GM13977 (cell line): ENCODE measurements around the gene DSC3.

Experiments
- DNase-seq: peaks from one replicate; pipeline ENCODE4 v3.0.0; 2012; ENCODE audit warnings: low spot score
- CTCF ChIP-seq: IDR thresholded peaks from 2 replicates; pipeline ENCODE4 v1.5.1; 2012; ENCODE audit warnings: mild to moderate bottlenecking, control low read depth; ENCODE audit not compliant: insufficient read depth; ENCODE audit errors: extremely low read depth, missing control alignments
- in situ Hi-C: fragments of 300-500 bp; cut with MboI; formaldehyde crosslinking; loops from one replicate; pipeline ENCODE4 v1.12.0; 2022; ENCODE audit warnings: low sequenced_read_pairs, low pct_unique_long_range_greater_than_20kb, mixed read lengths, inconsistent platforms; ENCODE audit not compliant: unreplicated experiment

The DSC3 gene

GRCh38 chr18:31045599-31045998 is 3.1 kb upstream of the DSC3 start:
- no peak for TF ChIP-seq CTCF
- DNase-seq, result no peak
- in situ Hi-C loops, result no loop called here

DNA sequence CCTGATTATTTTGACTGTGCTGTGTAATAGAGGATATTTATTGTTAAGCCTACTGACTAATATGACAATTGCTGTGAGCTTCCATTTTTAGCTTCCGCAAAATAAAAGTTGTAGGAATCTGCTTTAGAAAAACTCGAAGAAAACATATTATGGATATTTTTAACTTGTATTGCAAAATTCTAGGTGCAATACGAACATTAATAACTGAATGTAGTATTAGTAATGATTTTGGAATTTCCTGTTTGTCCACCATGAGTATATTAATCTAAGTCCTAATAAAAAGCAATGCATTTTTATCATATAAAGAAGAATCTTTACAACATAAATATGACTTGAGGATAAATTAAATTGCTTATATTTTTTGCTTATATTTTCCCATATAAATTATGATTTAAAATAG is 2.4 kb upstream of the DSC3 start:
- no peak for TF ChIP-seq CTCF

DNA sequence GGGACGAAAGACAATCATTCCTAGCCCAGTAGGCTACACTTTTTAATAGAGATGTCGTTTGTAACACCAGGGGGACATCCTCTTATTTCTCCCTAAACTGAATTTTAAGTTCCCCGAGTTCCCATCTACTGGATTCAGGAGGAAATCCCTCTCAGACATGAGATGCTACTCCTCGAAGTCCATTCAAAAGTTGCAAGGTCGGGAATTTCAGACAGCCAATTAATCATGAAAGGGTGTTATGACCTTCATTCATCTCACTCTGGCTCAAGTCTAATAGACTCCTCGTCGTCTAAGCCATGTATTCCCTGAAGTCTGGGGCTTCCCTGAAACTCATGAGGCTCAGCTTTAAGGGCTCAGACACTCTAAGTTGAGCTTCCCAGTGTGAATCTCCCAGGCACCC is 1.2 kb upstream of the DSC3 start:
- TF ChIP-seq CTCF, result no peak
- DNase-seq, result no peak
- in situ Hi-C loops, result no loop called here

More for the DNA sequence above, 2.4 kb upstream of the DSC3 start:
- in situ Hi-C loops, result no loop called here
- no peak for DNase-seq

GRCh38 chr18:31042084-31042405 is 497 bp downstream of the DSC3 start:
- TF ChIP-seq CTCF, result no peak
- in situ Hi-C loops, result no loop called here

GRCh38 chr18:31041271-31042083 is 1.1 kb downstream of the DSC3 start:
- DNase-seq, result peak; percentile 51
- in situ Hi-C loops, result no loop called here
- TF ChIP-seq CTCF, result no peak

More at GRCh38 chr18:31042084-31042405, 497 bp downstream of the DSC3 start:
- DNase-seq, result no peak

DNA sequence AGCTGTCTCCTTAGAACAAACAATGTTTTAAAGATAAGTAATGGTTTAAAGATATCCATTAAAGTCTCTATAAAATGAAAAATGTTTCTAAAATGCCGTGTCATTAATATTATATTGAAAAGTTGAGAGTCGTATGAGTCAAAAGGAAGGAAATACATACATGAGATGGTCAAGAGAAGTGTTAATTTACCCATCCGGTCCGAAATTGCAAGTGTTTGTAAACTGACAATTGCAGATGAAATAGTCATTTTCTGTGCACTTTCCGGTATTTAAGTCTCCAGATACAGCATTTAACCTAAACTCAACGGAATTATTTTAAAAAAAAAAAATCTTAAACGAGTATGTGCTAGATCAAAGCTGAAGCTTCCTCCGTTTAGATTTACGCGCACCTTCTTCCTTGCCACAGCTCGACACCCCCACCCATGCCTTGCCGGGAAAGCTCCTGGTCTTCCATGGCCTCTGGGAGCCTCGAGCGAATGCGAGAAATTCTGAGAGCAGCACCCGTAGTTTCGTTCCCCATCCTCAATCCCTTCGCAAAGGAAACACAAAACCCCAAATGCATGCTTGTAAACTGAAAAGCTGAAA is 1.8 kb downstream of the DSC3 start:
- no peak for TF ChIP-seq CTCF
- in situ Hi-C loops, result no loop called here
- peak; percentile 41 for DNase-seq
